A549 (cell line): ENCODE results near the gene VIM.

Source experiments
- POLR2A ChIP-seq: IDR thresholded peaks from 2 replicates; pipeline ENCODE4 v1.6.1; 2012; ENCODE audit warnings: mild to moderate bottlenecking, low read length
- TF ChIP-seq, protein P1 (sequence below): fragments of 200-600 bp; sonication (generic); IDR thresholded peaks from 2 replicates; pipeline ENCODE4 v1.6.1; 2016; ENCODE audit warnings: antibody characterized with exemption, mild to moderate bottlenecking, moderate library complexity
- TF ChIP-seq, protein P2 (sequence below): IDR thresholded peaks from 2 replicates; pipeline ENCODE4 v1.6.1; 2012; ENCODE audit warnings: low read depth, borderline replicate concordance

- TF ChIP-seq, protein P1, sequence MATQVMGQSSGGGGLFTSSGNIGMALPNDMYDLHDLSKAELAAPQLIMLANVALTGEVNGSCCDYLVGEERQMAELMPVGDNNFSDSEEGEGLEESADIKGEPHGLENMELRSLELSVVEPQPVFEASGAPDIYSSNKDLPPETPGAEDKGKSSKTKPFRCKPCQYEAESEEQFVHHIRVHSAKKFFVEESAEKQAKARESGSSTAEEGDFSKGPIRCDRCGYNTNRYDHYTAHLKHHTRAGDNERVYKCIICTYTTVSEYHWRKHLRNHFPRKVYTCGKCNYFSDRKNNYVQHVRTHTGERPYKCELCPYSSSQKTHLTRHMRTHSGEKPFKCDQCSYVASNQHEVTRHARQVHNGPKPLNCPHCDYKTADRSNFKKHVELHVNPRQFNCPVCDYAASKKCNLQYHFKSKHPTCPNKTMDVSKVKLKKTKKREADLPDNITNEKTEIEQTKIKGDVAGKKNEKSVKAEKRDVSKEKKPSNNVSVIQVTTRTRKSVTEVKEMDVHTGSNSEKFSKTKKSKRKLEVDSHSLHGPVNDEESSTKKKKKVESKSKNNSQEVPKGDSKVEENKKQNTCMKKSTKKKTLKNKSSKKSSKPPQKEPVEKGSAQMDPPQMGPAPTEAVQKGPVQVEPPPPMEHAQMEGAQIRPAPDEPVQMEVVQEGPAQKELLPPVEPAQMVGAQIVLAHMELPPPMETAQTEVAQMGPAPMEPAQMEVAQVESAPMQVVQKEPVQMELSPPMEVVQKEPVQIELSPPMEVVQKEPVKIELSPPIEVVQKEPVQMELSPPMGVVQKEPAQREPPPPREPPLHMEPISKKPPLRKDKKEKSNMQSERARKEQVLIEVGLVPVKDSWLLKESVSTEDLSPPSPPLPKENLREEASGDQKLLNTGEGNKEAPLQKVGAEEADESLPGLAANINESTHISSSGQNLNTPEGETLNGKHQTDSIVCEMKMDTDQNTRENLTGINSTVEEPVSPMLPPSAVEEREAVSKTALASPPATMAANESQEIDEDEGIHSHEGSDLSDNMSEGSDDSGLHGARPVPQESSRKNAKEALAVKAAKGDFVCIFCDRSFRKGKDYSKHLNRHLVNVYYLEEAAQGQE, result no peak
- no peak for TF ChIP-seq POLR2A
- TF ChIP-seq, protein P2, sequence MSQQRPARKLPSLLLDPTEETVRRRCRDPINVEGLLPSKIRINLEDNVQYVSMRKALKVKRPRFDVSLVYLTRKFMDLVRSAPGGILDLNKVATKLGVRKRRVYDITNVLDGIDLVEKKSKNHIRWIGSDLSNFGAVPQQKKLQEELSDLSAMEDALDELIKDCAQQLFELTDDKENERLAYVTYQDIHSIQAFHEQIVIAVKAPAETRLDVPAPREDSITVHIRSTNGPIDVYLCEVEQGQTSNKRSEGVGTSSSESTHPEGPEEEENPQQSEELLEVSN, result no peak
These were observed 11.1 kb upstream of the VIM start for GRCh38 chr10:17216901-17217395.
